Hepatocyte (in vitro differentiated cells): ENCODE results near the gene CCDC34. TPM values are rescaled to one million over a fixed set of nuclear protein-coding genes. Genes with fewer than 3 reads are reported as not detected.
A peak's percentile ranks its signal among the peaks of the same experiment; 100 is the strongest.

Experiments used
- DNase-seq: peaks from one replicate; pipeline ENCODE4 v3.0.0-alpha.2; 2016; ENCODE audit warnings: low spot score
- H2AFZ ChIP-seq: fragments of 200-600 bp; sonication (generic); 2 replicates; pipeline ENCODE4 v1.6.0; 2016; ENCODE audit warnings: antibody characterized with exemption, mild to moderate bottlenecking
- H3K27ac ChIP-seq: fragments of 200-600 bp; sonication (generic); 2 replicates; pipeline ENCODE4 v1.5.1; 2016; ENCODE audit warnings: mild to moderate bottlenecking
- H3K27me3 ChIP-seq: fragments of 200-600 bp; sonication (generic); 2 replicates; pipeline ENCODE4 v1.6.1; 2016
- H3K36me3 ChIP-seq: fragments of 200-600 bp; sonication (generic); replicated peaks from 2 replicates; pipeline ENCODE4 v1.5.1; 2016; ENCODE audit warnings: low read depth; ENCODE audit not compliant: insufficient read depth
- H3K4me1 ChIP-seq: fragments of 200-600 bp; sonication (generic); 2 replicates; pipeline ENCODE4 v1.5.1; 2016; ENCODE audit warnings: mild to moderate bottlenecking, moderate library complexity; ENCODE audit not compliant: insufficient read depth
- H3K4me2 ChIP-seq: fragments of 200-600 bp; sonication (generic); 2 replicates; pipeline ENCODE4 v1.6.0; 2016
- H3K4me3 ChIP-seq: fragments of 200-600 bp; sonication (generic); 2 replicates; pipeline ENCODE4 v1.5.1; 2016; ENCODE audit warnings: mild to moderate bottlenecking
- H3K79me2 ChIP-seq: fragments of 200-600 bp; sonication (generic); 2 replicates; pipeline ENCODE4 v1.6.0; 2017; ENCODE audit warnings: mild to moderate bottlenecking
- H3K9me2 ChIP-seq: fragments of 200-600 bp; sonication (generic); replicated peaks from 2 replicates; pipeline ENCODE4 v1.6.0; 2017; ENCODE audit warnings: mild to moderate bottlenecking; ENCODE audit not compliant: insufficient read depth
- H3K9me3 ChIP-seq: fragments of 200-600 bp; sonication (generic); 2 replicates; pipeline ENCODE4 v1.5.1; 2016; ENCODE audit warnings: low read depth, mild to moderate bottlenecking
- H4K20me1 ChIP-seq: fragments of 200-600 bp; sonication (generic); 2 replicates; pipeline ENCODE4 v1.6.0; 2016; ENCODE audit warnings: mild to moderate bottlenecking; ENCODE audit not compliant: insufficient read depth, poor library complexity, severe bottlenecking
- EZH2 ChIP-seq: fragments of 200-600 bp; sonication (generic); IDR thresholded peaks from 2 replicates; pipeline ENCODE4 v1.6.1; 2016; ENCODE audit warnings: antibody characterized with exemption, mild to moderate bottlenecking, borderline replicate concordance
- EZH2phosphoT487 ChIP-seq: fragments of 200-600 bp; sonication (generic); IDR thresholded peaks from one replicate; pipeline ENCODE4 v1.6.1; 2018; ENCODE audit warnings: antibody characterized with exemption, mild to moderate bottlenecking, low read depth, moderate library complexity; ENCODE audit not compliant: unreplicated experiment, severe bottlenecking
- WGBS: methylation state at CpG from one replicate; pipeline ENCODE4 v1.1.6; 2016; ENCODE audit warnings: low lambda C conversion rate; ENCODE audit errors: missing lambda C conversion rate; 5-methylcytosine and 5-hydroxymethylcytosine counted together
- polyA plus RNA-seq: library from polyadenylated mRNA; unstranded; fragments of >200 nt; fragmentation: Nextera tagmentation; extraction: Ambion mirVana; gene quantifications from 2 replicates; pipeline ENCODE4 v1.2.1, GENCODE V29; 2016
- total RNA-seq: library from RNA; depleted of rRNA; stranded (reverse); fragments of >200 nt; gene quantifications from 2 replicates; pipeline ENCODE4 v1.2.3, GENCODE V29; 2014
- TF ChIP-seq, protein P1 (sequence below): fragments of 200-600 bp; sonication (generic); IDR thresholded peaks from 2 replicates; pipeline ENCODE4 v1.5.1; 2016; ENCODE audit warnings: antibody characterized with exemption, mild to moderate bottlenecking; ENCODE audit not compliant: poor library complexity

CCDC34 gene
- total and polyA plus RNA-seq, 2 experiments from 2014 or later: 6.0 to 7.5 TPM

DNA sequence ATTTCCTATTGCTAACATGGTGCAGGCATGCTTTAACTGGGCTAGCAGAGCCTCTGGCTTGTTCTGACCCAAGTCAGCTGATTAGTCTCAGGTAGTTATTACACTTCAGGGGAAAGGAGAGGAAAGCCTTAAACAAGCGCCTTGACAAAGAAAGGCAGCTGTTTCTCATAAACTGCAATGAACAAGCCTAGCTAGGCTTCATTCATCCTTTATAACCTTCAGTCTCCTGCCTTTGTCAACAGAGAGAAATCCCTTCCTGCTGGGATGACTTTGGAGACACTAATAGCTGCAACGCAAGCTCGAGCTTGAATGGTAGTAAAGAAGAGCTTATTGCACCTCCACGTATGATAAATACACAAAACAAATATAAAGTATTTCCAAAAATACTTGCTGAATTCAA lies 68.4 kb downstream of the CCDC34 start:
- Histone ChIP-seq H3K4me2 (peak overlapping the region; percentile 18), H3K9me3 (no peaks in the 10 kb centered on the region), H3K79me2 (no peaks in the 10 kb centered on the region), H3K9me2 (no peaks in the 10 kb centered on the region), H2AFZ (no peak overlapping the region), H3K4me1 (peaks cover 28% of the 10 kb centered on the region), H3K27me3 (no peaks in the 10 kb centered on the region), H3K4me3 (no peak overlapping the region), H3K27ac (peak overlapping the region; percentile 91), H4K20me1 (no peaks in the 10 kb centered on the region), H3K36me3 (no peaks in the 10 kb centered on the region)
- 33% methylated on average over 4 of the region's 4 CpGs for WGBS
- TF ChIP-seq, protein P1, sequence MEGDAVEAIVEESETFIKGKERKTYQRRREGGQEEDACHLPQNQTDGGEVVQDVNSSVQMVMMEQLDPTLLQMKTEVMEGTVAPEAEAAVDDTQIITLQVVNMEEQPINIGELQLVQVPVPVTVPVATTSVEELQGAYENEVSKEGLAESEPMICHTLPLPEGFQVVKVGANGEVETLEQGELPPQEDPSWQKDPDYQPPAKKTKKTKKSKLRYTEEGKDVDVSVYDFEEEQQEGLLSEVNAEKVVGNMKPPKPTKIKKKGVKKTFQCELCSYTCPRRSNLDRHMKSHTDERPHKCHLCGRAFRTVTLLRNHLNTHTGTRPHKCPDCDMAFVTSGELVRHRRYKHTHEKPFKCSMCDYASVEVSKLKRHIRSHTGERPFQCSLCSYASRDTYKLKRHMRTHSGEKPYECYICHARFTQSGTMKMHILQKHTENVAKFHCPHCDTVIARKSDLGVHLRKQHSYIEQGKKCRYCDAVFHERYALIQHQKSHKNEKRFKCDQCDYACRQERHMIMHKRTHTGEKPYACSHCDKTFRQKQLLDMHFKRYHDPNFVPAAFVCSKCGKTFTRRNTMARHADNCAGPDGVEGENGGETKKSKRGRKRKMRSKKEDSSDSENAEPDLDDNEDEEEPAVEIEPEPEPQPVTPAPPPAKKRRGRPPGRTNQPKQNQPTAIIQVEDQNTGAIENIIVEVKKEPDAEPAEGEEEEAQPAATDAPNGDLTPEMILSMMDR: no peak
- TF ChIP-seq EZH2 (no peak), EZH2phosphoT487 (no peak)
- DNase-seq: peak; percentile 36

DNA sequence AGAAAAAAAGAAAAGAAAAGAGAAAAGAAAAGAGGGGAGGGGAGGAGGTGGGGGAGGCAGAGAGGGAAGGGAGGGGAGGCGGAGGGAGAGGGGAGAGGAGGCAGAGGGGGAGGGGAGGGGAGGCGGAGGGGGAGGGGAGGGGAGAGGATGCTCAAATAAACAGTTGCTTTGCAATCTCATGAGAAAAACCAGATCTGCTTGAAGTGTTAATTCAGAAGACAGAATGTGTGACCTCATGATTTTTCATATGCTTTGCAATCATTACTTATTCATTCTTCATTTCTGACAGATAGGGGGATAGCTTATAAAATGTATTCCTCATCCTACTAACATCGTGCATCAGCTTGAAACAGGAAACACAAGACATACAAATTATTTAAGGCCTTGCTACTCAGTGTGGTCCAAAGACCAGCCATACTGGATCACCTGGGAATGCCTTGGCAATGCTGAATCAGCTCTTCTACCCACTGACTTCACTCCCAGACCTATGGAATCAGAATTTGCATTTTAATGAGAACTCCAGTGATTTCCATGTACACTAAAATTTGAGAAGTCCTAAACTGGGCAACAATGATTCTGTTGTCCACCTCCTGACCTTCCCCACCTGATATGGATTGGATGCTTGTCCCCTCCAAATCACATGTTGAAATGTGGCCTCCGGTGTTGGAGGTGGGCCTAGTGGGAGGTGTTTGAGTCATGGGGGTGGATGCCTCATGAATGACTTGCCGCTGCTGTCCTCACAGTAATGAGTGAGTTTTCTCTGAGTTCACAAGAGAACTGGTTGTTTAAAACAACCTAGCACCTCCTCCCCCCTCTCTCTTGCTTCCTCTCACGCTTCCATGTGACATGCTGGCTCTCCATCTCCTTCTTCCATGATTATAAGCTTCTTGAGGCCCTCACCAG lies 69.2 kb downstream of the CCDC34 start:
- no peak for DNase-seq
- Histone ChIP-seq H2AFZ (no peak overlapping the region), H4K20me1 (no peaks in the 10 kb centered on the region), H3K79me2 (no peaks in the 10 kb centered on the region), H3K27me3 (no peaks in the 10 kb centered on the region), H3K4me1 (peaks cover 28% of the 10 kb centered on the region), H3K9me3 (no peaks in the 10 kb centered on the region), H3K4me2 (peak overlapping the region; percentile 18), H3K9me2 (no peaks in the 10 kb centered on the region), H3K4me3 (no peak overlapping the region), H3K27ac (peak overlapping the region; percentile 95), H3K36me3 (no peaks in the 10 kb centered on the region)
- WGBS: 67% methylated on average over 4 of the region's 6 CpGs
- TF ChIP-seq EZH2 (no peak), EZH2phosphoT487 (no peak)
- TF ChIP-seq, protein P1: no peak

DNA sequence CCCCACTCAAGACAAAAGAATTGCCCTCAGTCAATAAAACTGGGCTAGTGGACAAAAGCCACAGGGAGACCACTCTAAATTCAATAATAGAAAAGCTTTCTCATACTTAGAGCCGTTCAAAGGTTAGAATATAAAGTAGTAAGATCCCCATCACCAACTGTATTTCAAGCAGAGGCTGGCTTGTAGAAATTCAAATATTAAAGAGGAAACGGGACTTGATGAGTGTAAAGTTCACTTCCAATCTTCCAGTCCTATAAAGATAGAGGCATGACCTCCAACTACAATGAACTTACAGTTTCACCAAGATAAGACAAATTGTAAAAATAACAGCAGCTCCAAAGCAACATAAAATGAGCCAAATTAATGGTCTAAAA lies 70.4 kb downstream of the CCDC34 start:
- H3K27me3 ChIP-seq: no peaks in the 10 kb centered on the region
- H3K36me3 ChIP-seq: no peaks in the 10 kb centered on the region
- H3K79me2 ChIP-seq: no peaks in the 10 kb centered on the region
- 51% methylated on average over 2 of the region's 2 CpGs for WGBS
- DNase-seq: no peak
- H4K20me1 ChIP-seq: no peaks in the 10 kb centered on the region
- no peak for TF ChIP-seq EZH2phosphoT487
- TF ChIP-seq EZH2: no peak
- TF ChIP-seq, protein P1: no peak
- peak overlapping the region; percentile 95 for H3K27ac ChIP-seq
- H3K4me2 ChIP-seq: peak overlapping the region; percentile 33
- H3K9me3 ChIP-seq: no peaks in the 10 kb centered on the region
- no peaks in the 10 kb centered on the region for H3K9me2 ChIP-seq
- H3K4me1 ChIP-seq: peaks cover 28% of the 10 kb centered on the region
- H2AFZ ChIP-seq: no peak overlapping the region
- no peak overlapping the region for H3K4me3 ChIP-seq
